SK-N-MC (cell line): ENCODE measurements around the gene POU6F2.

Experiments used
- EZH2 ChIP-seq: fragments of 200-600 bp; sonication (generic); IDR thresholded peaks from one replicate; pipeline ENCODE4 v1.6.1; 2017; ENCODE audit warnings: antibody characterized with exemption
- FOXP2 ChIP-seq: optimal IDR thresholded peaks from 2 replicates; pipeline ENCODE3; 2011; ENCODE audit warnings: mild to moderate bottlenecking, moderate library complexity; ENCODE audit not compliant: insufficient read depth; ENCODE audit errors: extremely low read length, control extremely low read depth
- POLR2AphosphoS5 ChIP-seq: IDR thresholded peaks from 2 replicates; pipeline ENCODE4 v1.6.1; 2012; ENCODE audit warnings: mild to moderate bottlenecking, low read depth, low read length, borderline replicate concordance

- no peak for TF ChIP-seq EZH2
- TF ChIP-seq POLR2AphosphoS5 = no peak
- TF ChIP-seq FOXP2 = no peak
Measured at GRCh38 chr7:39367943-39368342, 390.2 kb downstream of the POU6F2 start.
